Middle frontal gyrus (tissue), 1 donor: Measurements from ENCODE around the gene PBX1.

Source experiments
- DNase-seq: peaks from one replicate; pipeline ENCODE4 v3.0.0-alpha.2; 2015; ENCODE audit warnings: low spot score; ENCODE audit errors: extremely low spot score

The PBX1 gene

DNA sequence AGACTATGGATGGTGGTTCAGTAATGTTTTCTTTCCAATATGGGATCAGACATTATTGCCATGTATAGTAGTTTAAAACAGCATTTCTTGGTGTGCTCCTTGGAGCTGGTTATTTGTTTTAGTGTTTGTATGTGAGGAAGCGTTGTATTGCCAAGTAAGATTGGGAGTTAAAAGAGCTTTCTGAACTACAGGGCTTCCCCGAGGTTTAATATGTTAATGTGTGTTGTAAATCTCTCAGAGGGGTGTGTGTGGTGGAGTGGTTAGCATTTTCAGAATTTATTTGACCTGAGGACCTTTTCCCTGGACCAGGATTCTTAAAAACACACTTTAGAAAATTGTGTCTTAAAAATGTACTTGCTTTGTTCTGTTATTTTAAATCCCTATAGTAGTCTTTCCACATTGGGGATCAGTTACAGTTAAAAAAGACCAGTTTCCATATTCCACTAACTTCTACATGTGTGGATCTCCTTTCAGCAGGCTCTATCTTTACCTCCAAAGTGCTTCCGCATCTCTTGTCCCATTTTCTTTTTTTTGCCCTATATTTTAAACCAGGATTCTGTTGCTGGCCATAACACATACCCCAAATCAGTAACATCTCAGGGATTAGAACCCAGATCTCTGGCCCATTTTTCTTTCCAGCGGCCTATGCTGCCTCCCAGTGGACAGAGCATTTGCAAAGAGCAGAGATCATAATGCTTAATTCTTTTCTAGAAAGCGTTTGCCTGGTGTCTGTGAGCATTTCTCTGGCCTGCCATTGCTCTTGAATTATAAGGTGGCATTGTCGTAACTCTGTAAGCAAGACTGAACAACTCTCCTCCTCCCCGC is 58.6 kb downstream of the PBX1 start:
- DNase-seq: no peak

DNA sequence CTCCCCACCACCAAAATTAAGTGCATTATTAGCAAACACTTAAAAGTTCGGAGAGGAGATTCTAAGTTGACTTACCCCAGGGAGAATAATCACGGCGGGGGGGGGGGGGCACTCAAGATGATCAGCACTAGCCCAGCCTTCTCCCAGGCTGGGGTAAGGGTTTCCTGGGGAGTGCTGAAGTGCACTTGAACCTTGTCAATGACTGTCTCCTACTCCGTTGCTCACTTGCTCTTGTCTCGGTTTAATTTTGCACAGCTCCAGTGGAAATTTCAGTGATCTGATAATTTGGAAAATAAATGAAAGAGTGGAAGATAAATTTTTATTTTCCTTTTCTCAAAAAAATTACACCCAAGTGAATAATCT is 59.2 kb downstream of the PBX1 start:
- DNase-seq: no peak

DNA sequence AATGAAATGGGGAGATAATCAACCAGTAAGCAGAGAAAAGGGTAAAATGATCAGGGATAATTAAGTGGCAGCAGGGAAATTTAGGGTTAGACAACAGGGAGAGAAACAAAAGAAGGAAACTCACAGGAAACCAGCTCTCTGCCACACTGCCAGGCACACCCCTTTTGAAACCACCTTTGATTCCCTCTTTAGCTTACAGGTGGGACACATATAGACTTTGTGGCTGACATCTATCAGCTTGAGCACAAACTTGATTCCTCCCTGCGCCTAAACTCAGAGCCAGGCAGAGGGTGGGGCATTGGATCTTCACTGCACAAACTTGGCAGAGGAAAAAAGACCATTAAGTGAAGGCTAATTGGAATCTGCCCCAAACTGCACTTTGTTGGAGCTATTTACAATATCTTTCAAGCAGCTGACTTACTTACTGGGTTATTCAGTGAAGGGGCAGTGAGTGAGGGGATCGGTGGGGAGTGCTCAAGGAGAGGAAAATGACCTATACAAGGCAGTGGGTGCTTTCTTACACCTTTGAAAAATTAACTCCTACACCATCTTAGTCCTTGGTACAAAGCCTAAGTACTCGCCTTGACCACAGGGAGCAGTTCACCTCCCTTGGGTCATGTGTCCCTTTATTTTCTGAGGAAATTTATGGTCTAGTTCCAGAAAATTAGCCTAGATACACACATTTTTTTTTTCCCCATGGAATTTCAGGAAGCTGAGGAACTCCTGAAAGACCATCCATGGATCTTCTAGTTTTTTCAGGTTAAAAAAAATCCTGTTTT is 60.2 kb downstream of the PBX1 start:
- DNase-seq: no peak

DNA sequence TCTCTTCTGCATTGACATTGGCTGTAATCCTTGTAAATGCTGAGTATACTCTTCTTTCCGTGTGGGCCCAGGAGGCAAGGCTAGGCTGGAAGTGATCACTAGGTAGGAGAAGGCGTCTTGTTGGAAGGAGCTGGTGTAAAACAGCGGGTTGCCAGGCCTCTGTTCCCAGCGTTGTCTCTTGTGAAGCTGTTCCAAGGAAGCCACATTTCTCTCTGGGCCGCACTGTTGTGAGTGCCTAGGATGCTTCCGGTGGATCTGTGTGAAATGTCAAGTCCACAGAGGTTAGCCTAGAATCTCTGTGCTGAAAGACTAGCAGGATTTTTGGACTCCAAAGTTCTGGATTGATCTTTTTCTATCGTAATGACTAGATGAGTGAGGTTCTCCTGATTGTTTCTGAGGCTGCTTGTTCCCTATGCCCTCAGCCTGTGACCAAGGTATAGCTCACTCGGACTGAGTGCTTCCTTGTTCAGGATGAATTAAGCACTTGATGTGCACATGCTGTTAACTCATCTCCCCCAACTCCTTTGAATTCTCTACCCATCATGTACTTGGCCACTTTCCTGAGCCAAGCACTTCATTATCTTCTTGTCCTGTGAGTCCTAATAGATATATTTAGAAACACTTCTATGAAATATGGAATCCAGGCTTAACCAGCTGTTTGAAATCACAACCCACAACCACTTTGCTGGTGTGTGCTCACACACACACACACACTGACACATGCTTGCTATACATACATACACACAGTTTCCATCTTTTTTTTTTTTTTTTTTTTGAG is 63.3 kb downstream of the PBX1 start:
- DNase-seq: no peak

DNA sequence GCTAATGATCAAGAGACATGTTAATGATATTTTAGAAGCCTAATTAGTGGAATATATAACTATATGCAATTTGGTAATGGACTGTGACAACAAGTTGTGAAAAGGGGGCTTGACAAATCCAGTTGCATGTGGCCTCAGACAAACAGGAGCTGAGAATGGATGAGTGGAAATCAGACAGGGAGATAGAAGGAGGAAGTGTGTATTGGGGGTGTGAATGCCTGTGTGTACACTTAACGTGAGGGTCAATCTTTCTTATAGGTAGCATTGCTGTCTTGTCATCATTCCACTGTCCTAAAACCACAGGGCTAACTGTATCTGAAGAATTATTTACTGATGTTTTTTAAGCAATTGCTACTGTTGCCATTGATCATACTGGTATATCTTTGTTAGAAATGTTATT is 64.8 kb downstream of the PBX1 start:
- no peak for DNase-seq

DNA sequence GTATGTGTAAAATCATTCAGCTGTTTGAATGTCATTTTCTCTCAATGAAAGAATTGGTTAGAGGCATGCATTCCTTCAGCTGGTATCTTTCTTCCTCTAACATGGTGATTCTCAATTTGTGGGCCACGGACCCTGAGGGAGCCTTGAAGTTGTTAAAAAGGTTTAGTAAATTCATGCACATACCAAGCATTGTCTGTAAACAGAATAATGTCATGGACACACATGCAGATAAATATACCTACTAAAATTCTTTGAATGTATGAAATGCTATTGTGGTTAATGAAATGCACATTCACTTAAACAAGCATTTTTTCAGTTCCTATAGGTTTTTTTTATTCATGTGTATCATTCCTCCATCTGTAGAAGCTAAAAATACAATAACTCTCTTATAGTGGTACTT is 65.4 kb downstream of the PBX1 start:
- no peak for DNase-seq

DNA sequence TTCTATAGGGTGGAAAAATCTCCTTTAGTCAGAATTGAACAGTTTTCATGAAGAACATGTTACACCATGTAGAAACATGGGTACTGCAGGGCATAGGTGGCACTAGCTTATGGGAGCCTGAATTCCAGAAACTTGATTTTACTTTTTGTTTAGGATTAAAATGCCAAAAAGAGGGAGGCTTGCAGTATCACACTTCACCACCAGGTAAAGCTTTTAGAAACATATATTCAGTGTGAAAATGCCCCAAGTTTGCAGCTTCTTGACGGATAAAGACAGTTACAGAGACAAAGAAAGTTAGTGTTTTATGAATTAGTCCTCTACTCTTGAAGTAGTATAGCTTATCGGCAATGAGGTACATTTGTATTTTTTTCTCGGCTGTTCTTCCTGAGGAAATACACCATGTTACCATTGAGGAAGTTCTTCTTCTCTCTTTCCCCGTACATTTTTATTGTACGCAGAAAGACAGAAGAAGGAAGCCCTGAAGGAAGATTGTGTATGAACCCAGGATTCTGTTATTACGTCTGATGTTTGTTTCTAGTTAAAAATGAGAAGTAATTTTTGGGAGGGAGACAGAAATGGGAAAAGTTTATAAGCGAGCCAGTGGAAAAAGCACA is 66.1 kb downstream of the PBX1 start:
- no peak for DNase-seq

DNA sequence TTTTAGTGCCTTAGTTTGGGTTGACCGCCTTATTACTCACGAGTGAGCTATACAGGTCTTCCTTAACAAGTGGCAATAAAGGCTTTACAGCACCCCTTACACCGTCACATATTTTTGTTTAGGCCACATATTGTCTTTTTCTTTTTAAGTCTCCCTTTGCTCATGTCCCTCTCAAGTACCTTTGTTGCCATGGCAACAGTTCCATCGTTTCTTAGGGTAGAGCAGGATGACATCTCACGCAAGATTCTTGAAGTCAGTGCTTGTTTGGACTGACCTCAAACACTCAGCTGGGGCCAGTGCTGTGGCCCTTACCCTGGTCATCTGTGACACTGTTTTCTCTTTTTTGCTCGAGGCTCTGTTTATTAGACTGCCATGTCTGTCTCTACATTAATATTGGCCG is 69.8 kb downstream of the PBX1 start:
- DNase-seq: no peak

DNA sequence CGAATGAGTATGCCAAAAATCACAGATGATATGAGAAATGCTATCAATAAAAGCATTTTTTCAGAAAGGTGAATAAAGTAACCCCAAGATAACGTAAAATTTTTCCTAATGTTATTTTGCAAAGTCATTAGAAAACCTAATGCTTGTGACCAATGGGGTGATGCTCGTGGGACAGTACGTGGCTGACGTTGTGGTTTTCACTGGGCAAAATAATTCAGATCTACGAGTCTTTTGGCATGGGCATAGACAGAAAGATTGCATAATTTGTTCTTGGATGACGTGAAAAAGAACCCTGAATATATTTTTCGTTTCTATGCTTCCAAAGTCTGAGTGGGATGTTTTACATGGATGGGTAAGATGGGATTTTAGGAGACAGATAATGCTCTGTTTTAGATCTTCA is 71.0 kb downstream of the PBX1 start:
- no peak for DNase-seq

DNA sequence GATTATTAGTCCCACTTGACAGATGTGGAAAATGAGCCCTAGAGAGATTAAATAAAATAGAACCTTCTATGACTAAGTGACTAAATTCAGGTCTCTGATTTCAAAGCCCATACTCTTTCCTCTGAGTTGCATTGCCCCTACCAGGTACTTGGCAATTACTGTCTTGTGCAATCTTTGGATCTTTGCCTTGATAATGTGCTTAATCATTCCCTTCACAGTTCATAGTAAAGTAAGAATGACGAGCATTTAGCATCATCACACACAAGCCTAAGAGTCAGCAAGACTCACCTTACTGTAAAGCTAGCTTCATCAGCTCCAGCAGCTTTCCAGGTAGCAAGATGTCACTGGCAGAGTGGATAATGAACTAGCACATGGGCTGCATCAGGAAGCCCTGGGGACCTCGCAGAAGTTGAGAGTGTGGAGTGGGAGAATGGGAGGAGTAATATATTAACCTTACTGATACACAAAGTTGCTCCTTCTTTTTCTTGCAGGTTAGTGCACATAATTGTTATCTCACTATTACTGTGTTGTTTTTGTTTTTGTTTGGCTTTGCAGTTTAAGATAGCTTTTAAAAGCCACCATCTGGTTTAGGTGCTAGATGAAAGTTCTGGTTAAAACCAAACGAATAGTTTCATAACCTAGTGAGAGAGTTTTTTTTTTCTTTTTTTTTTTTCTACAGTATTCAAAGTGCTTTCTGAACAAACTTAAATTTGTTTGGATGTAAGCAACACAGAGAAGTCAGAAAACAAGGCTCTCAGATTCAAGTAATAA is 71.8 kb downstream of the PBX1 start:
- DNase-seq: no peak

DNA sequence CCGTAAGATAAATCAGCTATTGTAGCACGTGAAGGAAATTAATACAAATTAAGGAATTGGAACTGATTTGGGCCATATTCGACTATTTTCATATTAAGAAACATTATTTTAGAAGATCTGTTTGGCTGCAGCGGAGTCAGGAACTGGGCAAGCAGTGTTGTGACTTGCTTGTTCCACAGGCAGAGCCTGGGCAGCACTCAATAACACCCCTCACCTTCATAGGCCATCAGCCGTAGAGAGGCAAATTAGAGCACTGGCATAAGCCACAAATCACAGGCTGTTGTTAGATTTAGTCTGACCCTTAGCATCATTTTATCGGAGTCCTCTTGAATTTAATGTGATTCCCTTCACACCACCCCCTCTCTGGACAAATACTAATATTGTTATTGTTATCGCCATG is 72.8 kb downstream of the PBX1 start:
- no peak for DNase-seq

DNA sequence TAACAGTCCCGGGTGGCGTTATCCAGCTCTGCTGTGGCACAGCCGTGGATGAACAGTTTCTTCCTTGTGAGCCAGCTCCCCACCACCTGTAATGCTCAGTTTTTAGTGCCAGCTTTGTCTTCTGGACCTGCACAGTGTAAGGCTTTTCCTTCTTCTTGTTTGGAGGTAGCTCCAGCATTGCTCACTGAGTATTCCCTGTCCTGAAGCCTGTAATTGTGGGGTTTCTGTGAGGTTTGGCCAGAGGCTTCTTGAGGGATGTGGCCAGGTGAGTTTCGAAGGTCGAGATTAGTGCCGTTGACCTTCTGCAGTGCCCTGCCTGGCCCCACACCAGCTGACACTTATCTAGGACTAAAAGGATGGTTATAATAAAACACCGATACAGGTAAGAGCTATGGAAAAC is 75.0 kb downstream of the PBX1 start:
- no peak for DNase-seq

DNA sequence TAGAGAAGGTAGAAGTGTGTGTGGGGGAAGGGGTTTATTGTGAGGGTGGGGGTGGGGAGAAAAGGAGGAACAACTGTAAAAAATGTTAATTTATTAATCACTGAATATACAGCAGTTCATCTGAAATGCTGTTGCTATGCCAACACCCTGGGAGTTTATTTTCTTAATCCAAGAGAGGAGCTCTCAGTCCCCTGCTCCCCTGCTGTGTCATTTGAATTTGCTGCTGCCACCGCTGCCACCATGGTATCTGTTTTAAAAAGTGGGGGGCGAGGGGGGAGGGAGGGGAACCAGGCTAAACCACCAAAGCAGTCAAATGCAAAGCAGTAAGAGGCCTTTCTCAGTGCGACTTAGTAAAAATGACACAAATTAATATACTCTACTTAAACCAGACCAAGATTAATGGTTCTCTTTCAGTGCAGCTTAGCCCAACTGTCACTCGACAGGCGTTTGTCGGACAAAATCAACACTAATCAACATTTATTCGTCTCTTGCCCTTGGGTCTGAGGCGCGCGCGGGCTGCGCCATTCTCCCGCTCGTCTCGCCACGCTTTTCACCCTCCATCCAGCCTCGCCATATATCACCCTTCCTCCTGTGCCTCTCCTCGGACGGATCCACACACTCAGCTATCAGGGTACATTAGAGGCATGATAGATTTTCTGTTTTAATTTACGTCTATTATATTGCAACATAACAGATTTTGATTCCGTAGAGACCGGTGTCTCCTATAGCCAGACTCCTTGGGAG is 76.2 kb downstream of the PBX1 start:
- no peak for DNase-seq

DNA sequence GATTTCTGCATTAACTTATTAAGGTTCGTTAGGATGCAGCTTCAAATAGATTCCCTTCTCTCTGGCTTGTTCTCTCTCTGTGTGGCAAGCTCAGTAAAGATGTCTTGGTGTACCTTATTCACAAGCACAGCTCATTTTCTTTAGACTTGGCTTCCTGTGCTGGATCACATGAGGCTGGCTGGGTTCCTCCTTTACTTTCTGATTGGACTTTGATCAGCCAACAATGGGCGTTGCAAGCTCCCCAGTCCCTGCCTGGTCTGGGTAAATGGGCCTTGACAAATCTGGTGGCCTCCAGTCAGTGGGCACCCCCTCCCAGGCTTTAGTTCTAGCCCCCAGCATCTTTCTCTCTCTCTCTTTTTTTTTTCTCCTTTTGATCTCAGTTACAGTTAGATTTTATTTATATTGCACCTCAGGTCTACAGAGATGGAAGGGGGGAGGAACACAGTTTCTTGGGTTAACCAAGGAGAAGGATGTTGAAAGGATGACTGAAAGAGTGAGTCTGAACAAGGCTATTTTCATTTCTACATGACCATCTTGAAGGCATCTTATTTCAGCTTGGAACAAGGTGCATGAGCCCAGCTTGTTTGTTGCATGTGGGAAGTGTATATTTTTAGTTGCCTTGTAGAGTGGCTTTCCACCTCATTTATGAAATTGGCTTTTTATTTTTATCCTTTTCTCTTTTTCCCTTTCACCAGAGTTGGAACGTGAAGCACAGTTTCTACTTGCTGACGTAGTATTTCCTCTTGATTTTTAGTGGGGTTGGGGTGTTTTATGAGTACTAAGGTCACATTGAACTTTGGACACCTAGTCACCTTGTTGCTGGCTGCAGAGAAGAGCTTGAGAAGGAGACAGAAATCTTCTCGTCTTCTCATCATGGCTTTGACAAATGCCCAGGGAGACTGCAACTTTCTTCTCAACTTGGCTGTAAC is 77.1 kb downstream of the PBX1 start:
- no peak for DNase-seq

DNA sequence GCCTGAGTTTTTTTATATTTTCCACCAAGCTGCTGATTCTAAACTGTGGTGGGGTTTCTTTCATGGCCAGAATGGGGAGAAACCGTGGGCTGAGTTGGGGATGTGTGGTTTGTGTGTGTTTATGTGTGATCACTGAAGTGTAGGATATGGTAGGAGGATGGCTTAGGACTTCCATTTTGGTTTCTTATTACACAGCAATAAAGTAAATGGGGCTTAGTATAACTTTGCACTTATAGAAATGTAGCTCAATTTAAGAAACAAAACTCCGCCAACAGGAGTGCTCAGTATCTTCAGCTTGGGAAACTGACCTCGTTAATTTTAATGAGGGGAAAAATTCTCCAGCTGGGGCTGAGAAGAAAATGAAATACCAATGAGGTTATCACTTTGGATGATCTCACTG is 77.8 kb downstream of the PBX1 start:
- no peak for DNase-seq

DNA sequence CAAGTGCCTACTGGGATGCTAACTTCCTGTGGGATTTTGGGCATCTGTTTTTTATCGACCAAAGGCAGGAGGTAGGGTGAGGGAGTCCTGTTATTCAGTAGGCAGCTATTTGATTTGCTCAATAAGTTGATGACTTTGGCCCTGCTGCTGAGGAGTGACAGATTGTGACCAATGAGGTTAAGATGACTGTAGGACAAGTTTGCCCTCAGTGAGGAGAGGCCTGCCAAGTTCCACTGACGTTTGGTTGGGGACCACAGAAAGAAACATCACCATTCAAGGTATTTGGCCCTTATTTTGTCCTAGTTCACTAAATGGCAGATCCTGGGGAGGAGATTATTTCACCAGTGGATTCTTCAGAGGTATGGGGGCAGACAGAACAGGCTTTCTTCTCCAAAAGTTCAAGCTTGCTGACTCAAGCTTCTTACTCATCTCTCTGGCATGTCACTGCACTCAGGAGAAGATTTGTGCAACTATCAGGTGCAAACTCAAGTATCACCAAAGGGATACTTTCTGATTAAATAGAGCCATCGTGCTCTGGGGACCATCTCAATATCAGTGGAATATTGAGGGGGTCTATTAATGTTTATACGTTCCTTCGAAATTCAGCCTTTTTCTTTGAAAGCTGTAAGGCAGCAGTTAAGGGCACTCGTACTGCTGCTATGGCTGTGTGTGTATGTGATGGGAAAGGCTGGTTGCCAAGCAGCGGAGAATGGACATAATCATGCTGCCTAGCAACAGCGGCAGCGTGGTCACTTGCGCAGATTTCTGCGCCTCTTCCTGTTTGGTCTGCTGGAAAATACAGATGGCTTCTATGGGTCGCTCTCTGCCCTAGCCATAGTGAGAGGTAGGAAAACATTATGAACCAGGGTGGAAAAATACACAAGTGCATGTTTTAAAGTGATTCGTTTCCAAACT is 78.7 kb downstream of the PBX1 start:
- DNase-seq: no peak

DNA sequence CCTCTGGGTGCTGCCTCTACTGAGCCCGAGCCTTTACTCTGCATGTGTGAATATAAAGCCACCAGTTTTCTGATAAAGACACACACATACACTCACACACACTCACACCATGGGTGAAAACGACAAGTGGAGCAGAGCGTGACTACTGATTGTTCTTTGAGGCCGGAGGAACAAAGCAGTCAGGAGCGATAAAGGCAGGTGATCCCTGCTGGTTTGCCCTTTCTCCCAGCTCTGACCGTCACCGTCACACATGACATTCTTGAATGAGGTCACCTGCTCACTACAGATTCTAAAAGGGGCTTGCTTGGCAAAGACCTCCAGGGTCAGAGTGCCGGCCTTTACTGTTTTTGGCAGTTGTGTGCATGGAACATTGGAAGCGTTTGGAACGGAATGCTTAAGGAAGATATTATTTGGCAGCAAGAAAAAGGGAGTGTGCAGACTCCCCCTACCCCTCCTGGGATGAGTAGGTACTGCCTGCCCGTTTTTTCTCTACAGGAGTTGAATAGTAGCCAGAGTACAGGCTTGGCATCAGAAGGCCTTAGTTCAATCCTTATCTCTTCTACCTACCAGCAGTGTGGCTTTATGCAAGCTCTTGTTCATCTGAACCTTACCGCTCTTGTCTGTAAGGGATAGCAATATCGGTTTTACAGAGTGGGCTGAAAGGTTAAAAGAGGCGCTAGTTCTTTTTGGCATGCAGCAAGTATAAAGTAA is 79.7 kb downstream of the PBX1 start:
- DNase-seq: no peak
